GM10266 (cell line): ENCODE data around the gene COL23A1.

Experiments
- DNase-seq: peaks from one replicate; pipeline ENCODE4 v3.0.0; 2012; ENCODE audit errors: extremely low spot score
- TF ChIP-seq, protein P1 (sequence below): IDR thresholded peaks from 2 replicates; pipeline ENCODE4 v1.5.1; 2012; ENCODE audit warnings: mild to moderate bottlenecking, low read depth; ENCODE audit not compliant: control insufficient read depth, insufficient read depth; ENCODE audit errors: missing control alignments

Gene COL23A1

DNA sequence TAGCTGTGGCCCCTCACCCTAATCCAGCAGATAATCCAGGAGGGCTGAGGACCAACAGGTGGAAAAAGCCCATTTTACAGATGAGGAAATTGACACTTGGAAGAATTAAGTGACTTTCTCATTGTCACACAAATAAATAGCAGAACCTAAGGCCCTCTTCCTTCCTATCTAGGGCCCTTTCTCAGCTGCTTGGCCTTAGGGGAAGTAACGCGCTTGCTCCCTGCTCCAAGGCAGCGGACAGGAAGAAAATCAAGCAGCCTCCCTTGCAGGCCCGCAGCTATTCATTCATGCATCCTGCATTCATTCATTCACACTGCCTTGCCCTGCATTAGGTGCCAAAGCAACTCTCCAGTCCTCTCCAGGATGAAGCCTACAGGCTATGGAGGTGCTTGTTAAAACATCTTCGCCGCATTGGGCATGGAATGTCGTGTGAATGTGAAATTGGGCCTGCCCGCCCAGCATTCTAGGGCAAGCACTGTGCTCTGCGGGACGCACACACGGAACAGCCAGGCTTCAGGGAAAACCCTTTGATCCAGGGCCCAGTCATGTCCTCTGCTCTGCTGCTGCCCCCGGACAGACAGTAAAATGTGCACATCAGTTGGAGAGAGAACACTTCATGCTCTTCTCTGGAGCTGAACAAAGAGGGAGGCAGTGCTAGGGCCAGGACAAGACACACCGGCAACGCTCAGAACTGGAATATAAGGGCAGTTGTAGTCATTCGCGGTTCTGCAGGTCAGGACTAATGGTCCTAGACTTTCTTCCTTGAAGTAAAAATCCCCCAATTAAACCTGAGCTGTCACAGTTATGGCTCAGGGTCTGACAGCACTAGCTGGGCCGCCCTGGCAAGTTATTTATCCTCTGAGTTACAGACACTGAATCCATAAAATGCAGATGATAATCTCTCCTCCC is 166.0 kb downstream of the COL23A1 start:
- no peak for DNase-seq
- TF ChIP-seq, protein P1, sequence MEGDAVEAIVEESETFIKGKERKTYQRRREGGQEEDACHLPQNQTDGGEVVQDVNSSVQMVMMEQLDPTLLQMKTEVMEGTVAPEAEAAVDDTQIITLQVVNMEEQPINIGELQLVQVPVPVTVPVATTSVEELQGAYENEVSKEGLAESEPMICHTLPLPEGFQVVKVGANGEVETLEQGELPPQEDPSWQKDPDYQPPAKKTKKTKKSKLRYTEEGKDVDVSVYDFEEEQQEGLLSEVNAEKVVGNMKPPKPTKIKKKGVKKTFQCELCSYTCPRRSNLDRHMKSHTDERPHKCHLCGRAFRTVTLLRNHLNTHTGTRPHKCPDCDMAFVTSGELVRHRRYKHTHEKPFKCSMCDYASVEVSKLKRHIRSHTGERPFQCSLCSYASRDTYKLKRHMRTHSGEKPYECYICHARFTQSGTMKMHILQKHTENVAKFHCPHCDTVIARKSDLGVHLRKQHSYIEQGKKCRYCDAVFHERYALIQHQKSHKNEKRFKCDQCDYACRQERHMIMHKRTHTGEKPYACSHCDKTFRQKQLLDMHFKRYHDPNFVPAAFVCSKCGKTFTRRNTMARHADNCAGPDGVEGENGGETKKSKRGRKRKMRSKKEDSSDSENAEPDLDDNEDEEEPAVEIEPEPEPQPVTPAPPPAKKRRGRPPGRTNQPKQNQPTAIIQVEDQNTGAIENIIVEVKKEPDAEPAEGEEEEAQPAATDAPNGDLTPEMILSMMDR = no peak

DNA sequence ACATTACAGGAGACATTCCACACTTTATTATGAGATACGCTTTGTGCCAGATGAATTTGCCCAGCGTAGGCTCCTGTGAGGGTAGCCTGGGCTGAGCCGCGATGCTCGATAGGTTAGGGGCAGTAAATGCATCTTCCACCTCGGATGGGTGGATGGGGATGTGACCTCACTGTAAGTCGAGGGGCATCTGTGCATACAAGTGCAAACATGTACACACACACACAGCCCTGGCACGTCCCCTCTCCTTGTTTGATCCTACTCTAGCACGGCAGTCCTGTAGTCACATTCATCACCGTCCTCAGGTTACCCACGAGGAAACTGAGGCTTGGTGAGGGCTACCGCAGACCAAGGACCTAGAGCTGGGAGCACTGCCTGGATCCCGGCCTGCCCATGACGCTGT is 166.8 kb downstream of the COL23A1 start:
- no peak for DNase-seq
- TF ChIP-seq, protein P1 = no peak

DNA sequence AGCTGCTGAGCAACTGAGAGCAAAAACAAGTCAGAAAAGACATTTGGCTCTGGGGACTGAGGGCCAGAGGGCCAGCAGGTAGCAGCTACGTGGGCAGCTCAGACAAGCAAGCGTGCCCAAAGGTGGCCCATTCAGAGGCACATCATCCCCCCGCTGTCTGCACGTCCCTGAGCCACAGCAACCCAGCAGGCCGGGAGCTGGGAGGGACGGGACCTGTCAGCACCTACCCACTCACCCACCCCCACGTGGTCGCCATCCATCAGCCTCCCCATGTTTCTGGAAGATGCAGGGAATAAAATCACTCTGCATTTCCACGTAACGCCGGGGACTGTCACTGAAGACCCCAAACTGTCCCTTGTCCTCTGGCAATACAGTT is 167.8 kb downstream of the COL23A1 start:
- TF ChIP-seq, protein P1 = no peak
- no peak for DNase-seq

DNA sequence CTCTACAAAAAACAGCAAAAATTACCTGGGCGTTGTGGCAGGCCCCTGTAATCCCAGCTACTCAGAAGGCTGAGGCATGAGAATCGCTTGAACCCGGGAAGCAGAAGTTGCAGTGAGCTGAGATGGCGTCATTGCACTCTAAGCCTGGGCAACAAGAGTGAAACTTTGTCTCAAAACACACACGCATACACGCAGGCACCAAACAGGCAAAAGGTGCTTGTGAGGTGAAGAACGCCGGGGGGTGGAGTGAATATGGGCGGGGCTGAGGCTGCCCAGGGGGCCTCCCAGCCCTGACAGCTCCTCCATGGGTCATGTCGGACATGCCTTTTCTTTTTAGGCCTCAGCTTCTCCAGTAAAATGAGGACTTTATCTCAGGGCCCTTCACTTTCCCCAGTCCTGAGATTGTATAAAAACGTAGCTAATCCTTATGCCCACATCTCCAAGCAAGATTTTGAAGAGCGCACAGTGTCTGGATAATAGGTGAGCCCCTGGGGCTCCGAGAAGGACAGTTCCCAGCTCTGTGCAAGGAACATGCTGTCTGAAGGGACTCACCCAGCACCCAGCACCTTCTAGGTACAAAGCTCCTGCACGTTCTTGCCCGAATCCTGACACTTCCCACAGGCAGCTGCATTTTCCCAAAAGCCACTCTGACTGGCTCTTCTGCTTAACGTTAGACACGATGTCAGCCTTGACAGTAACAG is 168.3 kb downstream of the COL23A1 start:
- DNase-seq = no peak
- TF ChIP-seq, protein P1 = no peak

DNA sequence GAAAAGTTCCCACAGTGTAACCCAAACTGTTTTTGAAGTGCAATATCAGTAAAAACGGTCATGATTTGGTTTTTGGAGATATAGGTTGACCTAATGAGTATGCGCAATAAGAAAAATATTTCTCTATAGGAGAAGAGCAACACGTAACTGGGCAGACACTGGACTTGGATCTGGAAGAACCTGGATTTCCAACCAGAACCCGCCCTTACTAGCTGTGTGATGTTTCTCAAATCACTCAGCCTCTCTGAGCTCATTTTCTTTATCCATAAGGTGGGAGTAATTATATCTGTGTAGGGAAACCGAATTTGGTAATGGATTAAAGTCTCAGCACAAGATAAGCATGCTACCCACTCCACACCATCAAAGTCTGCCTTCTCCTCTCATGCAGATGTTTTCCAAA is 169.1 kb downstream of the COL23A1 start:
- TF ChIP-seq, protein P1 = no peak

DNA sequence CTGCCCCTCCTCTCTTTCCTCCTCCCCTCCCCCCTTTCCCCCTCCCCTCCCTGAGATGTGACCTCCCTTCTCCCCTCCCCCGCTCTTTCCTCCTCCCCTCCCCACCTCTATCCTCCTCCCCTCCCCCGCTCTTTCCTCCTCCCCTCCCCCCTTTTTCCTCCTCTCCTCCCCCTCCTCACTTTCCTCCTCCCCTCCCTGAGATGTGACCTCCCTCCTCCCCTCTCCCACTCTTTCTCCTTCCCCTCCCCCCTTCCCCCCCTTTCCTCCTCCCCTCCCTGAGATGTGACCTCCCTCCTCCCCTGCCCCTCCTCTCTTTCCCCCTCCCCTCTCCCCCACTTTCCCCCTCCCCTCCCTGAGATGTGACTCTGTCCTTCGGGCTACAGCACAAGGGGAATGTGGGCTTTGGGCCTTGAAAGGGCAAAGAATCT is 169.8 kb downstream of the COL23A1 start:
- TF ChIP-seq, protein P1 = no peak

More for the DNA sequence above, 169.1 kb downstream of the COL23A1 start:
- no peak for DNase-seq

DNA sequence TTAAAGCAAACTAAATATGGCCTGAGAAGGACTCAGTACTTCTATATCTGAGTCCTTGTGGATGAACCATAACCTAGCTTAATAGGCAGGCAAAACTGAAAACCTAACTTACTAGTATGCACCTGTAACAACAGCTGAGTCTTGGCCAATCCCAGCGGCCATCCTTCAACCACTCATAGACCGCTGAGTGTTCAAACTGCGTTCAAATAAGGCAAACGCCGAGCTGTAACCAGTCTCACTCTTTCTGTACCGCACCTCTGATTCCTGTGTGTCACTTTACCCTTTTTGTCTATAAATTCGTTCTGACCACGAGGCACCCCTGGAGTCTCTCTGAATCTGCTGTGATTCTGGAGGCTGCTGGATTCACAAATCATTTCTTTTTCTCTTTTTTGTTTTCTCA is 170.5 kb downstream of the COL23A1 start:
- DNase-seq = no peak
- TF ChIP-seq, protein P1 = no peak

More for the DNA sequence above, 169.8 kb downstream of the COL23A1 start:
- no peak for DNase-seq
